HG02943 (cell line): ENCODE results near the gene NKAIN2.

Experiments
- ATAC-seq: cut with Tn5 transposase; IDR thresholded peaks from one replicate; pipeline ENCODE4 v1.9.1; 2021; ENCODE audit warnings: mild to moderate bottlenecking, low read depth, moderate library complexity; ENCODE audit not compliant: unreplicated experiment

NKAIN2 gene

DNA sequence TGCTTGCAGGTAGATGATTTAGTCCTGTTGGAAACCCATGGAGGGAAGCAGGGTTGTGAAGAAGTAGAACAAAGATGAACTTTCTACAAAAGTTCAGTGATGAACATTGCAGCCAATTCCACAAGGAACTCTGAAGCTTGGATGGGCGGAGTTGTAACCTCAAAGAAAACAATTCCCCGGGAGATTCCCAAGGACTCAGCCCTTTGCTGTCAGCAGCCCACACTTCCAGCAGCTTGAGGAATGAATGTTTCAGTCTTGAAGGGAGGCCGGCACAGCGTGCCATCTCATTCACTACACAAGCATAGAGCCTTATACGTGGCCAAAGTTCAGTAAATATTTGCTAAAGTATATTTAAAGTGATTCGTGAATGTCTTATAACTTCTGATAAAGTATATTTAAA is 269.4 kb downstream of the NKAIN2 start:
- ATAC-seq = no peak

DNA sequence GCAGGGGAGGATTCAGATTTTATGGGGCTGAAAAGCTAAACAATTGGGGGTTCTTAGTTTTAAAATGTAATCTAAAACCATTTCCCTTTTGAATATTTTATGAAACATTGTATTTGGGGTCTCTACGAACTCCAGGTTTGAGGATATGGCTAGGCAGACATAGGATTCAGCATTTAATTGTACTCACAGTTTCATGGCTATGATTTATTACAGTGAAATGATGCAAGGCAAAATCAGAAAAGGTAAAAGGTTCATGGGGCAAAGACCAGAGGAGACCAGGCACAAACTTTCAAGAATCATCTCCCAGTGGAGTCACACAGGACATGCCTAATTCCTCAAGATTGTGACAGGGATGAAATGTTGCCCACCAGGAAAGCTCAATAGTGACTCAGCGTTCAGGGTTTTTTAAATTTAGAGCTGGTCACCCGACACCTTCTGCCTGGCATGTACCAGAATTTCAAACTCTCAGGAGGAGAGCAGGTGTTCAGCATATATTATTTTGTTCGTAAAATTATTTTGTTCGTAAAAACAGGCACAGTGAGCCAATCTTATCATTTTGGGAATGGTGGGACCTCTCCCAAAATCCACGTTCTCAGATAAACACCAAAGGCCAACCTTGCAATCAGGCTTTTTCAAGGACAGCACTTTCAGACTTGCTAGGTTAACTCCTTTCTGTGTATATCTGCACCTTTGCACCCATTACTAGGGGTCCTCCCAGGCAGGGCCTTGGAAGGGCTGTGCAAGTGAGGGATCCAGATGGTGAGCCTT is 270.3 kb downstream of the NKAIN2 start:
- no peak for ATAC-seq

DNA sequence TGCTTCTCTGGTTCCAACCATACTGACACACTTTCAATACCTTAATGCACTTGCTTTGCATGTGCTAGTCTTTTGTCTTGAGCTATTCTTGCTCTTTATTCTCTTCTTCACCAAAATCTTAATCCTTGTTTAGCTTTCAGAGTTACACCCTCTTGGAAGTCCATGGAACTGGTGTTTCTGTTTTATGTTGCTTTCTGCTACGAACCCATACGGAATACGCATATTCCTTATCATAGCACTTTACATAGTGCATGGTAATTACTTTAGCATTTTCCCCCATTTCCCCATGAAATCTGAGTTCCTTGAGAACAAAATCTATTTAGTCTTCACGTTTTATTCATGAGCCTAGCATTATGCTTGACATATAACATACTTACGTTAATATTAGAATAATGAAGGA is 270.9 kb downstream of the NKAIN2 start:
- no peak for ATAC-seq

DNA sequence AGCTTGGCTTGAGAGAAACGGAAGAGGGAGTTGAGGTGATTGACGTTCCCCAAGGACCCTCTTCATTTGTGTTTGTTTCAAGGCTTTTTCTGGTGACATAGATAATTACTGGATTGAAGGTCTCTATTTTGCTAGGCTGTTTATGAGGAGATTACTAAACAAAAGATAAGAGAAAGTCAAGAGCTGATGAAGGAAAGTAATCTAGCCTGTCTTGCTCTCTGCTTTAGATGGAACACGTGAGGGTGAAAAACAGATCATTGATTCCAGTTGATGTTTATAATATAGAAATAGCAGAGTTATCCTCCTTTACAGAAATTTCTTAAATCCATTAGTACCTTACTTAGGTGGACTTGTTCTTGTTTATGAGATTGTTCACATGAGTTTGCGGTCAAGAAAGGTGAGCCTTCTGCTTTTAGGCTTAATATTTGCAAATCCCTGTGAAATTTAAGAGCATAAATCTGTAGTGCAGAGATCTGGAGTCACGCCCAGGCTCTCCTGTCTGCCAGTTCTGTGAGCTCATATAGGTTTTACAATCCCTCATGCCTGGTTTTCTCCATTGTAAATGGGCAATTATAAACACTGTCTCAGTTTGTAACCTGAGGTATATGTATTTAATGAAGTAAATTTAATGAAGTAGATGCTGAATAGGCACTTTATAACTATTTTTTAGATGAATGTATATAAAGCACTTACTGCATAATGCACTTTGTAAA is 272.8 kb downstream of the NKAIN2 start:
- ATAC-seq = no peak

DNA sequence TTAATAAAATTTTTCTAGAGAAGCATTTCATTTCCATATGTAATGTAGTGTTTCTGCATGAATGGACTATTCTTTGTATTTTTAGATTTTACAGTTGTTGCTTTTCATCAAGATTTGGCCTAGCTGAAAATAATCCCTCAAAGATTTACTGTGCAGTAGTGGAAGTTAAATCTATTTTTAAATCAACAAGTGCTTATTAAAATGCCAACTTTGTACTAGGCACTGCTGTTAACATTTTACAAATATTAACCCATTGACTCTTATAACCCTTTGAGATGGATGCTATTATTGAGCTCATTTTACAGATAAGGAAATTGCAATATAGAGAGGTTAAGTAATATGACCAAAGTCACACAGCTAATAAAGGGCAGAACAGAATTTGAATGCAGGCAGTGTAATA is 274.5 kb downstream of the NKAIN2 start:
- ATAC-seq = no peak

DNA sequence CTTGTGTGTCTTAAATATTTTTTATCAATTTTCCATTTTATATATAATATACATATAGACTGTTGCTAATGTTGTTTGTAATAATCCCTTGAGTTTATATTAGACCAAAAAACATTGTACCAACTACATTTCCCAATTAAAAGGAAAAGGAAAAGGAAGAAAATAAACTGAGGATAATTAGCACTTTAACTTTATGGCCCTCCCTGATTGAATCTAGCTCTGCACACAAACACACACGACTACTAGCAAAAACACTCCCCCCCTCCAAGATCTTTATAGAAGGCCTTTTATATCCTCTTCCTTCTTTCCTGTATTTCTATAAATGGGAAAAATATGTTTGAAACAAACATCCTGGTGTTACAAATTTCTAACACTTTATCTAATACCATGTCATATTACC is 276.8 kb downstream of the NKAIN2 start:
- ATAC-seq = no peak

DNA sequence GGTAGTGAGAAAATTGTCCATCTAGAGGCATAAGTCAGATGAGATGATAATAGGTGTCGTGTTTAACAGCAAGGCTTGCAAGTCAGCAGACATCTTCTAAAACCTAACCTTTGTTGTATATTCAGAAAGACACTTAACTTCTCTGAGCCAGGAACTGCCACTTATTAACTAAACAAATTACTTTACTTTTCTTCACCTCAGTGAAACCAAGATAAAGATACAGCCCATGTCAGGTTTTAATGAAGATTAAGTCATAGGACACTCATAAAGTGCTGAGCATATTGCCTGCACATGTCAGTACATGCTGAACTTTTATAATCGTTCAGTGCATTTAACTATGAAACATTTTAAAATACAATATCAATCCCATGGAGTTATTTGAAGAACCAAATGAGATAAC is 286.8 kb downstream of the NKAIN2 start:
- ATAC-seq = no peak

DNA sequence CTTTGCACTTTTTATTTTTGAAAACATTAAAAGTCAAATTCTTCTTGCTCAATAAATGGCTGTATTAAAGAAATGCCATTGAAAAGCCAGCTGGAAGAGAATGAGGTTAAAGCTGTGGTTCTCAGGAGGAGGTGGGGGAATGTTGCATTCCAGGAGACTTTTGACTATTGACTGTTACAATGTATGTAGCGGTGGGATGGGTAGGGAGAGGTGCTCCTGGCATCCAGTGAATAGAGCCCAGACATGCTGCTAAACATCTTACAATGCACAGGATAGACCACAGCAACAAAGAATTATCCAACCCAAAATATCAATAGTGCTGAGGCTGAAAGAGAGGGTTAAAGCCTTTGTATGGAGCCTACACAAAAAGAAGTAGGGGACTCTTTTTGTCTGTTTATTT is 295.9 kb downstream of the NKAIN2 start:
- ATAC-seq = no peak

DNA sequence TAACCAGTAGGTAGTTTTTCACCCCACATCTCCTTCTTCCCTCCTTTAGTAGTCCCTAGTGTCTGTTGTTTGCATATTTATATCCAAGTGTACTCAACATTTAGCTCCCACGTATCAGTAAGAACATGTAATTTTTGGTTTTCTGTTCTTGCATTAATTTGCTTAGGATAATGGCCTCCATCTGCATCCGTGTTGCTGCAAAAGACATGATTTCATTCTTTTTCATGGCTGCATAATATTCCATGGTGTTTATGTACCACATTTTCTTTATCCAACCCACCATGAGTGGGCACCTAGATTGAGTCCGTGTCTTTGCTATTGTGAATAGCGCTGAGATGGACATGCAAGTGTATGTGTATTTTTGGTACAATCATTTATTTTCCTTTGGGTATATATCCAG is 306.8 kb downstream of the NKAIN2 start:
- ATAC-seq = no peak

DNA sequence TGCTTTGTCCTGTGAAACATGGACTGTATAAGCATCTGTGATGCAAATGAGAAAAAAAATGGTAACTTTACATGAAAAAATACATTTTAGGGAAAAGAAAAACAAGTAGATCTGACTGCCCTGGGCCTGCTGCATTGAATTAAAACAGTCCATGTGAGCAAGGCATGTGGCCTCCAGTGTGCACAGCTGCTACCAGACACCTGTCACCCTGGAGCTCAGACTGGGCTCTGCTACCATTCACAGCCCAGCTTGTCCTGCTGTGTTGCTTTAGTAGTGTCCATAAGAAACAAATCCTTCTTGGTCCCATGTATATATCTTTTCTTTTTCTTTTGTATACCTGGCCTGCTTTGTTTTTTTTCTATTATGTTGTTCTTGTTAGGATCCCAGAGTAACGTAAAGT is 315.9 kb downstream of the NKAIN2 start:
- no peak for ATAC-seq

DNA sequence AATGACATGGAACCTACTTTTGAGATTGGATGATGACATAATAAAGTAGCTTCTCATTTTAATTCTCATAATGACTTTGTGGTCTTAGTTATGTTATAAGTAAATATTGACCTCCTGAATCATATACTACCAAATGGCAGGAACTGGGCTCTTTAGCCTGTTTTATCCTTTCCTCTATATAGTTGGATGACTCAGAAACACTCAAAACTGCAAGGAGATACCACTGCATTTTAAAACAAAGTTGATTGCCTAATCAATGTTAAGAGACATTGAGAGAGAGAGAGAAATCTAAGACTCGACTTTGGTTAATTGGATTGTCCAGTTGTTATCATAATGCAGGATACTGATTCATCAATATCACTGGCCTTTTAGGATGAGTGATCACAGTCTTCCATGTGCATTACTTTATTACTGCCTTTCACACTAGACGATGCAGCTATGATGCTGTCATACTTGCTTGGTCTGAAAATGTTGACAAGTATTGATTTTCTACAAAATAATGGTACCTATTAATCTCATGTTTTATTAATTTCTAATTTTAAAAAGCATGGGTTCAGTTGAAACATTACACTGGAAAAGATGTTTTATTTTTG is 320.0 kb downstream of the NKAIN2 start:
- no peak for ATAC-seq

DNA sequence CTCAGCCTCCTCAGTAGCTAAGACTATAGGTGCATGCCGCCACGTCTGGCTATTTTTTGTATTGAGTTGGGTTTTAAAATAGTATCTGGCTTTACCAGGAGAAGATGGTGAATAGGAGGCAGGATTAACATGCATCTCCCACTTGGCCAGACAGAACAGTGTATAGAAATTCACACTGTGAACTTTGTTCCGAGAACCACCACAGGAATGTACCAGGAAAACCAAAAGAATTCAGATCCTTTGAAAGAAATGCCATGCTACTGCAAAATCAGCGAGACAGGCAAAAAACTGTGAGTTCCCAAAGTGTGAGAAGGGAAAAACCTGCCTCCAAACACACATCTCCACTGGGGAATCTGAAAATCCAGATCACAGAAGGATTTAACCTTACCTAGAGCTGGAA is 327.6 kb downstream of the NKAIN2 start:
- ATAC-seq = no peak

DNA sequence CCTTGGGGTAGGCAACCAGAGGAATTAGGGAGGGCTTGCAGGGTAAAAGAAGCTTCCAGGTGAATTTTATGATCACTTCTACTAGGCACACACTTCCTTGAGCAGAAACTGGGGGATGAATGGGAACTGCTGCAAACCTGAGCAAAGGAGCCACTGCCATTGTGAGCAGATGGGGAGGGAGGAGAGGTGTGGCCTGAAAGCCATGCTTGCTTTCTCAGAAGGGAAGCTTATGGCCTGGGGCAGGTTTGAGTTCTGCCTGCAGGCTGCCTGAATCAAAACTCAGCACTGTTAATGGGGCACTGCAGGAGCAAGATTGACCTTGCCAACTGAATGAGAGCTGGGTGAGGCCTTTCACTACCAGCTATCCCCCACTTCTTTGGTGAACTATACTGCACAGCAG is 328.1 kb downstream of the NKAIN2 start:
- no peak for ATAC-seq

DNA sequence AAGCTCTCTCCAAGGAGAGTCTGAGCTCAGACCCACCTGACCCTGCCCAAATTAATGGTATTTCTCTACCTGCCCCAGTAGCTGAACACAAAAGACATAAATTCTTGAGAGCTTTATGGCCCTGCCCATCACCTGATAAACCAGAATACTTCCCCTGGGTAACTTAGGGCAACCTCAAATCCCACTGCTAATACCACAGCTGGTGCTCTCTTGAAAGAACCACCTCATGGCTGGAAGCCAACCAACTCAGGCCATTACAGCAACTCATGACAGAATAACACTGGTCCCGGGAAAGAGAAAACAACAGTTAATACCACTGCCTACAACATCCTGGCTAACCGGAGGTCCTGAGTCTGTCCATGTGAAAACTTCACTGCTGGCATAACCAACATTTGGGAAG is 328.6 kb downstream of the NKAIN2 start:
- no peak for ATAC-seq

DNA sequence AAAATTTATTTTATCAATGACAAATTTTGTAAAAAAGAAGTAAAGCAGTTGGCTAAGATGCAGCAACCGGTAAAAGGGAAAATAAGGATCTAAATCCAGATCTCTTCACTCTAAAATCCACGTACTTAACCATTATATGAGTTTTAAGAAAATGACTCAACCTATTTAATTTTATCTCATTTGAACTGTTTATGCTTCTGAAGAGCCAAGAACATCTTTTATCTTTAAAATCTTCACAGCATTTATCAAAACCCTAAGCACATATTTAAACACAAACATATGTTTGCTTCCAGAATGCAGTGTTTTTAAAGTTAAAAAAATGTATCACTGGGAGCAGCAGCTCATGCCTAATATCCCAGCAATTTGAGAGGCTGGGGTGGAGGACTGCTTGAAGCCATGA is 339.2 kb downstream of the NKAIN2 start:
- ATAC-seq = no peak

DNA sequence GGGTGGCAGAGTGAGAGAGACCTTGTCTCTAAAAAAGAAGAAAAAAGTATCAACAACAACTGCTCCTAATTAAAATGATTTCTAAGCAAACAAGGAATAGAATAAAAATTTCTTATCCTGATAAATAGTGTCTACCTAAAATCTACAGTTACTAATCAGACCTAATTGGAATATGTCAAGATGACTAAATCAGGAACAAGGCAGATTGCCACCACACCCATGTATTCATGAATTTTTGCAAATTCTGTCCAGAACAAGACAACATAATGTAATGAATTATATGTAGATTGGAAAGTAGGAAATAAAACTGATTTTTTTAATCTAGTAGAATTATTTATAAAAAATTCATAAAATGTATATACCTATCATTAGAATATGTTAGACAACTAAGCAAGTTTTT is 339.8 kb downstream of the NKAIN2 start:
- ATAC-seq = no peak

DNA sequence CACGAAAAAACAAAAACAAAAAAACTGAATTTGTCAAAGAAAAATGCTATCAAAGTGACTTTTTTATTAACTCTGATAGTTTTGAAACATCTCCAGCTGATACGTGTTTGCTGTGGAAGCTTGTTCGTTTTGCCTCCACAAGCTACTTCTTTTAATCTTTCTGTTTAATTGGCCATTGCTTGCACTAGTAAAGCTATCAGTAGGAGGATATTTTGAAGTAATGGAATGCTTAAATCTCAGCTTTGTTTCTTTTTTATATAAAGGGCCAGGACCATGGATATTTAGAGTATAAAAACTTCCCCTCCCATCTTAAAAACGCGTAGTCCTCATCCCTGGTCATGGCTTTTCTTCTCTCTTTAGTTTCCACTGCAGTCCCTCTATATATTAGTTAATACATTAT is 344.0 kb downstream of the NKAIN2 start:
- no peak for ATAC-seq

DNA sequence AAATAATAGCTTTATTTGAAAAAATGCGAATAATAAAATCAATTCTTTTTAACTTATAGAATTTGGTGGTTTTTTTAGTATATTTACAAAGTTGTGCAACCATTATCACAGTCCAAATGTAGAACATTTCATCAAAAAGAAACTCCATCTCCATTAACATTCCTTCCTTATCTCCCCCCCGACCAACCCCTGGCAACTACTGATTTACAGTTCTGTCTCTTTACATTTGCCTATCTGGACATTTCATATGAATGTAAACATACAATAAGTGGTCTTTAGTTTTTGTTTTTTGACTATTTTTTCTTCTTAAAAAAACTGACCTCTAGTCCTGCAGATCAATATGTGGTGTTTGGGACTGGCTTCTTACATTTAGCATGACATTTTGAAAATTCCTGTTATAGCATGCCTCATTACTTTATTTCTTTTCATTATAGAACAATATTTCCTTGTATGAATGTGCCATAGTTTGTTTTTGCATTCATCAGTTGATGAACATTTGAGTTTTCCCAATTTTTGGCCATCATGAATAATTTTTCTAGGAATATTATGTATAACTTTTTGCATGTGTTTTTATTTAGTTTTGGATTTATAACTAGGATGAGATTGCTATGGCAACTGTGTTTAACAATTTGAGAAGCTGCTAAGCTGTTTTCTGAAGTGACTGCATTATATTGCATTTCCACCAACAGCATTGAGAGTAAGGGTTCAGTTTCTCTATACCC is 344.7 kb downstream of the NKAIN2 start:
- no peak for ATAC-seq

DNA sequence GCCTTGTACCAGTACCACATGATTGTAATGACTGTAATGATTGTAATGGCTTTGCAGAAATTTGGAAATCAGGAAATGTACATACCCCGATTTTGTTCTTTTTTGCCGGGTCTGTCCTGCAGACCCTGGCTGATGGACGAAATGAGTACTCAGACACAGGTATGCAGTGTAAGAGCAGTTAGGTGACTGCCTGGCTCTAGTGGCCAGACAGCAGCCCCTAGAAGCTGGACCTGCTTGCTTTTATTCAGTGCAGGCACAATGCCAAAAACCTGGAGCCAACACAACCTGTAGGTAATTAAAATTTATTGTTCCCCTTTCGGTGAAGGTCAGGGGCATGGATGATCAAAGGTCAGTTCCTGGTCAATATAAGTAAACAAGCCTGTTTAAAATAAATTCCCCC is 346.0 kb downstream of the NKAIN2 start:
- no peak for ATAC-seq

DNA sequence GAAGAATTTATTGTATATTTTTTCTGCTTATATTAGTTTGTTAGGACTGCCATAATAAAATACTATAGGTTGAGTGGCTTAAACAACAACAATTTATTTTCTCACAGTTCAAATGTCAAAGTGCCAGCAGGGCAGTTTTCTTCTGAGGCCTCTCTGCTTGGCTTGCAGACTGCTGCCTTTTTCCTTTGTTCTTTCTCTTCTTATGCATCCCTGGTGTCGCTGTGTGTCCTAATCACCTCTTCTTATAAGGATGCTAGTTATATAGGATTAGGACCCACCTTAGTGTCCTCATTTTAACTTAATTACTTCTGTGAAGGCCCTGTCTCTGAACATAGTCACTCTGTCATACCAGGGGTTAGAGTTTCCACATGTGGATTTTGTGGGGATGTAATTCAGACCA is 354.4 kb downstream of the NKAIN2 start:
- ATAC-seq = no peak

DNA sequence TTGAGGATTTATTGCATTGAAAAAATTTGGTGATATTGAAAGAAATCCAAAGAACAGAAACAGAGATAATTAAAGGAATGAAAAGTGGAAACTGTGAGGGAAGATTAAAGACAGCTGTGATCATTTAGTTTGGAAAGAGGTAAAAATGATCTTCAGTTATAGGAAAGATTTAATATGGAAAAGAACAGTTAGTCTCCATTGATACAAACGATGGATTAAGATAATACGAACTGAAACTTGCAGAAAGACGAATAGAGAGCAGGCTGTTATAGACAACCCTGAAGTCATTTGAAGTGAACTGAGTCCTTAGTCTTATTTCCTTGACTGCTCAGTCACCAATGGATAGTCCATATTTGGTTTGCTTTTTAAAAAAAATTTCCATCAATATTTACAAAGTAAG is 360.0 kb downstream of the NKAIN2 start:
- no peak for ATAC-seq
